HG03060 (cell line): ENCODE data around the gene MX2.

Experiments
- ATAC-seq: cut with Tn5 transposase; IDR thresholded peaks from one replicate; pipeline ENCODE4 v1.9.1; 2021; ENCODE audit warnings: low read depth, moderate number of reproducible peaks; ENCODE audit not compliant: unreplicated experiment

The MX2 gene

GRCh38 chr21:41378849-41379248 is 17.0 kb downstream of the MX2 start:
- no peak for ATAC-seq

GRCh38 chr21:41379901-41380300 is 18.1 kb downstream of the MX2 start:
- no peak for ATAC-seq

GRCh38 chr21:41381731-41382130 is 19.9 kb downstream of the MX2 start:
- ATAC-seq: no peak

- no peak for ATAC-seq
These were observed 25.4 kb downstream of the MX2 start for GRCh38 chr21:41387042-41387819.

GRCh38 chr21:41387824-41388223 is 26.0 kb downstream of the MX2 start:
- no peak for ATAC-seq

GRCh38 chr21:41388259-41388658 is 26.4 kb downstream of the MX2 start:
- no peak for ATAC-seq

GRCh38 chr21:41390043-41390639 is 28.3 kb downstream of the MX2 start:
- ATAC-seq: no peak

- no peak for ATAC-seq
These were observed 32.1 kb downstream of the MX2 start for GRCh38 chr21:41393876-41394465.

- no peak for ATAC-seq
These were observed 34.8 kb downstream of the MX2 start for GRCh38 chr21:41396558-41397075.

- ATAC-seq: no peak
These were observed 35.7 kb downstream of the MX2 start for GRCh38 chr21:41397471-41397891.

- ATAC-seq: no peak
These were observed 36.4 kb downstream of the MX2 start for GRCh38 chr21:41398251-41398650.

GRCh38 chr21:41398831-41399230 is 37.0 kb downstream of the MX2 start:
- ATAC-seq: no peak

GRCh38 chr21:41399246-41399800 is 37.5 kb downstream of the MX2 start:
- no peak for ATAC-seq

- ATAC-seq: no peak
These were observed 40.4 kb downstream of the MX2 start for GRCh38 chr21:41402231-41402630.

- no peak for ATAC-seq
These were observed 41.0 kb downstream of the MX2 start for GRCh38 chr21:41402796-41403195.

GRCh38 chr21:41403331-41403730 is 41.5 kb downstream of the MX2 start:
- no peak for ATAC-seq

GRCh38 chr21:41403966-41404365 is 42.1 kb downstream of the MX2 start:
- ATAC-seq: no peak

- ATAC-seq: no peak
These were observed 43.5 kb downstream of the MX2 start for GRCh38 chr21:41405321-41405720.

GRCh38 chr21:41406340-41406739 is 44.5 kb downstream of the MX2 start:
- ATAC-seq: no peak

- no peak for ATAC-seq
These were observed 46.0 kb downstream of the MX2 start for GRCh38 chr21:41407541-41408460.
